Measurements from ENCODE around the gene MT1B.

The MT1B gene

GRCh38 chr16:56651586-56651985, at the start of gene MT1B:
MT1B (plus strand) TSS chr16:56651886; CDS start chr16:56651954, 68 bp downstream.
- DNase-seq, result no peak

GRCh38 chr16:56603589-56603988, 48.1 kb upstream of the MT1B start:
- DNase-seq, result peak; percentile 47 to 65

GRCh38 chr16:56604966-56605365, 46.7 kb upstream of the MT1B start:
- DNase-seq, result no peak

- DNase-seq, result no peak
Measured at GRCh38 chr16:56605475-56605874, 46.2 kb upstream of the MT1B start.

- DNase-seq, result no peak
Measured at GRCh38 chr16:56606071-56606475, 45.6 kb upstream of the MT1B start.

GRCh38 chr16:56606476-56607108, 45.1 kb upstream of the MT1B start:
- no peak for DNase-seq

- DNase-seq, result peak in 1 of 2 donors; percentile 62
Measured at GRCh38 chr16:56607109-56607618, 44.5 kb upstream of the MT1B start.

GRCh38 chr16:56607675-56608042, 44.0 kb upstream of the MT1B start:
- no peak for DNase-seq

- DNase-seq, result peak; percentile 96
Measured at GRCh38 chr16:56608043-56608875, 43.4 kb upstream of the MT1B start, which contains the start of gene MT2A. MT2A (plus strand) TSS chr16:56608584; CDS start chr16:56608656, 72 bp downstream.

GRCh38 chr16:56608876-56609462, 42.7 kb upstream of the MT1B start:
- no peak for DNase-seq

GRCh38 chr16:56609463-56609921, 42.2 kb upstream of the MT1B start:
- DNase-seq, result peak; percentile 96 to 99

- DNase-seq, result peak; percentile 95 to 99
Measured at GRCh38 chr16:56610017-56610608, 41.6 kb upstream of the MT1B start.

GRCh38 chr16:56610609-56611111, 41.0 kb upstream of the MT1B start:
- DNase-seq, result no peak

GRCh38 chr16:56611281-56611833, 40.3 kb upstream of the MT1B start:
- DNase-seq, result no peak

- no peak for DNase-seq
Measured at GRCh38 chr16:56613706-56614105, 38.0 kb upstream of the MT1B start.

- DNase-seq, result no peak
Measured at GRCh38 chr16:56614549-56614991, 37.1 kb upstream of the MT1B start.

- DNase-seq, result no peak
Measured at GRCh38 chr16:56615353-56615752, 36.3 kb upstream of the MT1B start.

GRCh38 chr16:56616608-56617211, 35.0 kb upstream of the MT1B start:
- DNase-seq, result no peak

- DNase-seq, result no peak
Measured at GRCh38 chr16:56617212-56618085, 34.2 kb upstream of the MT1B start.

- no peak for DNase-seq
Measured at GRCh38 chr16:56618138-56618537, 33.5 kb upstream of the MT1B start.

- DNase-seq, result no peak
Measured at GRCh38 chr16:56620339-56620897, 31.3 kb upstream of the MT1B start.
